HepG2 (cell line): ENCODE data around the gene GPR148.

Source experiments
- ATF2 ChIP-seq: sonication (generic); formaldehyde crosslinking; IDR thresholded peaks from 2 replicates; pipeline ENCODE4 v1.4.0; 2020; ENCODE audit warnings: missing genetic modification reagents
- CTCF ChIP-seq: sonication (generic); formaldehyde crosslinking; IDR thresholded peaks from 2 replicates; pipeline ENCODE4 v1.5.0; 2020; ENCODE audit warnings: mild to moderate bottlenecking, missing genetic modification reagents, moderate library complexity
- ELF4 ChIP-seq: sonication (generic); formaldehyde crosslinking; IDR thresholded peaks from 2 replicates; pipeline ENCODE4 v1.5.0; 2020; ENCODE audit warnings: missing genetic modification reagents, mild to moderate bottlenecking, moderate library complexity, borderline replicate concordance
- FOXM1 ChIP-seq: sonication (generic); formaldehyde crosslinking; IDR thresholded peaks from 2 replicates; pipeline ENCODE4 v1.5.0; 2020; ENCODE audit warnings: missing genetic modification reagents
- HDAC2 ChIP-seq: sonication (generic); formaldehyde crosslinking; IDR thresholded peaks from 2 replicates; pipeline ENCODE4 v1.4.0; 2020; ENCODE audit warnings: missing genetic modification reagents
- IKZF1 ChIP-seq: fragments of 450-650 bp; IDR thresholded peaks from 2 replicates; pipeline ENCODE4 v1.7.1; 2016
- MEF2D ChIP-seq: sonication (generic); formaldehyde crosslinking; IDR thresholded peaks from 2 replicates; pipeline ENCODE4 v1.5.1; 2020; ENCODE audit warnings: mild to moderate bottlenecking, missing genetic modification reagents
- USF2 ChIP-seq, 2 experiments: sonication (generic) in 1 of 2; formaldehyde crosslinking in 1 of 2; IDR thresholded peaks; 2 replicates each; pipeline versions ENCODE4 v1.5.1 to v1.6.1; 2011 to 2020; ENCODE audit warnings: borderline replicate concordance in 1 of 2, low read depth in 1 of 2, low read length in 1 of 2, mild to moderate bottlenecking in 1 of 2, missing genetic modification reagents in 1 of 2, moderate library complexity in 1 of 2
- ZNF432 ChIP-seq: sonication (generic); formaldehyde crosslinking; IDR thresholded peaks from 2 replicates; pipeline ENCODE4 v1.5.0; 2020; ENCODE audit warnings: missing genetic modification reagents, mild to moderate bottlenecking, borderline replicate concordance

GRCh38 chr2:130743278-130743677, 14.4 kb downstream of the GPR148 start:
- TF ChIP-seq FOXM1 (no peak), CTCF (no peak), MEF2D (CRISPR knock-in tag) (no peak), IKZF1 (no peak), HDAC2 (no peak), ATF2 (CRISPR knock-in tag) (no peak), ELF4 (CRISPR knock-in tag) (no peak), ZNF432 (CRISPR knock-in tag) (no peak), USF2 (IDR thresholded peaks at IDR 0.05; ENCODE audit: low read depth, low read length) (no peak), USF2 (CRISPR knock-in tag; IDR thresholded peaks at IDR 0.05; ENCODE audit: borderline replicate concordance) (no peak)
